HEK293 (cell line): ENCODE data around the gene ATMIN.

Experiments used
- BCL11B ChIP-seq: fragments of 450-650 bp; formaldehyde crosslinking; IDR thresholded peaks from 2 replicates; pipeline ENCODE4 v1.5.1; 2016; ENCODE audit warnings: low read depth, missing biosample characterization, missing genetic modification characterization
- CTCF ChIP-seq: fragments of 450-650 bp; formaldehyde crosslinking; IDR thresholded peaks from 2 replicates; pipeline ENCODE4 v1.5.1; 2016; ENCODE audit warnings: missing biosample characterization, missing genetic modification characterization
- FEZF1 ChIP-seq: fragments of 450-650 bp; formaldehyde crosslinking; IDR thresholded peaks from 2 replicates; pipeline ENCODE4 v1.5.1; 2016; ENCODE audit warnings: missing biosample characterization, missing genetic modification characterization
- GLIS2 ChIP-seq: fragments of 450-650 bp; formaldehyde crosslinking; IDR thresholded peaks from 2 replicates; pipeline ENCODE4 v1.5.1; 2016; ENCODE audit warnings: missing biosample characterization, missing genetic modification characterization
- KLF8 ChIP-seq: fragments of 450-650 bp; formaldehyde crosslinking; IDR thresholded peaks from 2 replicates; pipeline ENCODE4 v1.5.1; 2016; ENCODE audit warnings: missing biosample characterization, missing genetic modification characterization
- MZF1 ChIP-seq: fragments of 450-650 bp; formaldehyde crosslinking; IDR thresholded peaks from 2 replicates; pipeline ENCODE4 v1.5.1; 2017; ENCODE audit warnings: missing biosample characterization, missing genetic modification characterization, borderline replicate concordance
- REPIN1 ChIP-seq: fragments of 450-650 bp; formaldehyde crosslinking; IDR thresholded peaks from 2 replicates; pipeline ENCODE4 v1.5.1; 2017; ENCODE audit warnings: missing biosample characterization, missing genetic modification characterization, low read depth
- REST ChIP-seq: fragments of 450-650 bp; formaldehyde crosslinking; IDR thresholded peaks from 2 replicates; pipeline ENCODE4 v1.5.1; 2016; ENCODE audit warnings: missing biosample characterization, missing genetic modification characterization
- ZBTB1 ChIP-seq: fragments of 450-650 bp; formaldehyde crosslinking; IDR thresholded peaks from 2 replicates; pipeline ENCODE4 v1.5.1; 2016; ENCODE audit warnings: missing biosample characterization, missing genetic modification characterization
- ZBTB17 ChIP-seq: fragments of 450-650 bp; formaldehyde crosslinking; IDR thresholded peaks from 2 replicates; pipeline ENCODE4 v1.5.1; 2016; ENCODE audit warnings: missing biosample characterization, missing genetic modification characterization
- ZBTB6 ChIP-seq: fragments of 450-650 bp; formaldehyde crosslinking; IDR thresholded peaks from 2 replicates; pipeline ENCODE4 v1.5.1; 2017; ENCODE audit warnings: missing biosample characterization, missing genetic modification characterization
- ZEB2 ChIP-seq: fragments of 450-650 bp; formaldehyde crosslinking; IDR thresholded peaks from 2 replicates; pipeline ENCODE4 v1.5.1; 2016; ENCODE audit warnings: missing biosample characterization, missing genetic modification characterization
- ZFP37 ChIP-seq: fragments of 450-650 bp; formaldehyde crosslinking; IDR thresholded peaks from 2 replicates; pipeline ENCODE4 v1.5.1; 2016; ENCODE audit warnings: missing biosample characterization, missing genetic modification characterization
- ZNF138 ChIP-seq: fragments of 450-650 bp; formaldehyde crosslinking; IDR thresholded peaks from 2 replicates; pipeline ENCODE4 v1.5.1; 2016; ENCODE audit warnings: missing biosample characterization, missing genetic modification characterization, borderline replicate concordance
- ZNF18 ChIP-seq: fragments of 450-650 bp; formaldehyde crosslinking; IDR thresholded peaks from 2 replicates; pipeline ENCODE4 v1.5.1; 2016; ENCODE audit warnings: missing biosample characterization, missing genetic modification characterization
- ZNF223 ChIP-seq: fragments of 450-650 bp; formaldehyde crosslinking; IDR thresholded peaks from 2 replicates; pipeline ENCODE4 v1.5.1; 2016; ENCODE audit warnings: missing biosample characterization, missing genetic modification characterization
- ZNF24 ChIP-seq: fragments of 450-650 bp; formaldehyde crosslinking; IDR thresholded peaks from 2 replicates; pipeline ENCODE4 v1.5.1; 2016; ENCODE audit warnings: missing biosample characterization, missing genetic modification characterization
- ZNF280C ChIP-seq: fragments of 450-650 bp; formaldehyde crosslinking; IDR thresholded peaks from 2 replicates; pipeline ENCODE4 v1.5.1; 2016; ENCODE audit warnings: missing biosample characterization, missing genetic modification characterization
- ZNF324 ChIP-seq: fragments of 450-650 bp; formaldehyde crosslinking; IDR thresholded peaks from 2 replicates; pipeline ENCODE4 v1.5.1; 2016; ENCODE audit warnings: missing biosample characterization, missing genetic modification characterization
- ZNF362 ChIP-seq: fragments of 450-650 bp; formaldehyde crosslinking; IDR thresholded peaks from 2 replicates; pipeline ENCODE4 v1.5.1; 2016; ENCODE audit warnings: missing biosample characterization, missing genetic modification characterization
- ZNF391 ChIP-seq: fragments of 450-650 bp; formaldehyde crosslinking; IDR thresholded peaks from 2 replicates; pipeline ENCODE4 v1.5.1; 2016; ENCODE audit warnings: low read depth, missing biosample characterization, missing genetic modification characterization, borderline replicate concordance
- ZNF510 ChIP-seq: fragments of 450-650 bp; formaldehyde crosslinking; IDR thresholded peaks from 2 replicates; pipeline ENCODE4 v1.5.1; 2018; ENCODE audit warnings: mild to moderate bottlenecking, missing genetic modification characterization, missing biosample characterization; ENCODE audit not compliant: insufficient replicate concordance
- ZNF530 ChIP-seq: fragments of 450-650 bp; formaldehyde crosslinking; IDR thresholded peaks from 2 replicates; pipeline ENCODE4 v1.5.1; 2016; ENCODE audit warnings: low read depth, missing biosample characterization, missing genetic modification characterization
- ZNF777 ChIP-seq: fragments of 450-650 bp; formaldehyde crosslinking; IDR thresholded peaks from 2 replicates; pipeline ENCODE4 v1.5.1; 2017; ENCODE audit warnings: missing biosample characterization, missing genetic modification characterization, borderline replicate concordance
- ZNF791 ChIP-seq: fragments of 450-650 bp; formaldehyde crosslinking; IDR thresholded peaks from 2 replicates; pipeline ENCODE4 v1.5.1; 2016; ENCODE audit warnings: missing biosample characterization, missing genetic modification characterization
- ZNF843 ChIP-seq: fragments of 450-650 bp; formaldehyde crosslinking; IDR thresholded peaks from 2 replicates; pipeline ENCODE4 v1.5.1; 2016; ENCODE audit warnings: missing biosample characterization, missing genetic modification characterization
- ZSCAN18 ChIP-seq: fragments of 450-650 bp; formaldehyde crosslinking; IDR thresholded peaks from 2 replicates; pipeline ENCODE4 v1.5.1; 2016; ENCODE audit warnings: missing biosample characterization, missing genetic modification characterization
- ZSCAN30 ChIP-seq: fragments of 450-650 bp; IDR thresholded peaks from 2 replicates; pipeline ENCODE4 v1.5.1; 2018; ENCODE audit warnings: missing biosample characterization, mild to moderate bottlenecking, missing genetic modification characterization, moderate library complexity

ATMIN gene

GRCh38 chr16:80996688-80997138 is 38.9 kb upstream of the ATMIN start (continued):
- peak; percentile 96 for TF ChIP-seq ZNF843 (tag by site-specific recombination)
- no peak for TF ChIP-seq GLIS2 (tag by site-specific recombination)
- no peak for TF ChIP-seq KLF8
- TF ChIP-seq REPIN1 (tag by site-specific recombination) = no peak
- TF ChIP-seq BCL11B = no peak
- TF ChIP-seq ZFP37 (tag by site-specific recombination) = no peak
- TF ChIP-seq ZNF223 = no peak
- no peak for TF ChIP-seq ZNF391 (tag by site-specific recombination)
- TF ChIP-seq ZBTB6 (tag by site-specific recombination) = no peak
- TF ChIP-seq REST (tag by site-specific recombination) = no peak
- TF ChIP-seq ZNF510 = no peak
- 0 out of 2 replicates have a peak, but pooled peaks have one; percentile 41 for TF ChIP-seq ZNF18
- no peak for TF ChIP-seq ZNF280C (tag by site-specific recombination)
- no peak for TF ChIP-seq ZNF138 (tag by site-specific recombination)
- TF ChIP-seq ZNF24 (tag by site-specific recombination) = peak; percentile 81; the same call in 1 of the 2 replicates
- no peak for TF ChIP-seq ZNF791 (tag by site-specific recombination)
- TF ChIP-seq FEZF1 (tag by site-specific recombination) = peak; percentile 91
- no peak for TF ChIP-seq ZNF530 (tag by site-specific recombination)
- no peak for TF ChIP-seq ZNF324 (tag by site-specific recombination)
- TF ChIP-seq ZBTB1 = no peak
- TF ChIP-seq ZNF777 (tag by site-specific recombination) = no peak
- no peak; the same call in 1 of the 2 replicates for TF ChIP-seq ZNF362
- TF ChIP-seq ZSCAN18 (tag by site-specific recombination) = no peak
- TF ChIP-seq ZSCAN30 (tag by site-specific recombination) = no peak
- peak; percentile 74 for TF ChIP-seq ZEB2
- TF ChIP-seq ZBTB17 (tag by site-specific recombination) = no peak
- no peak for TF ChIP-seq MZF1 (tag by site-specific recombination)
- TF ChIP-seq CTCF (tag by site-specific recombination) = no peak
